ENCODE results near the gene RARS1. TPM values are rescaled to one million over a fixed set of nuclear protein-coding genes. Genes with fewer than 3 reads are reported as not detected.

RARS1 gene
- total and polyA plus RNA-seq, 2 experiments from 2014 or later = 75.1 to 129 TPM

- TF ChIP-seq ETS1 (IDR thresholded peaks at IDR 0.05) = no peak
- TF ChIP-seq EZH2 (IDR thresholded peaks at IDR 0.05; ENCODE audit: low read depth, unreplicated experiment) = no peak
- TF ChIP-seq CREB1 (CRISPR knock-in tag; IDR thresholded peaks at IDR 0.05; ENCODE audit: low read depth) = no peak
- TF ChIP-seq NANOG (IDR thresholded peaks at IDR 0.05; ENCODE audit: borderline replicate concordance) = no peak
- no peak for TF ChIP-seq REST (IDR thresholded peaks at IDR 0.05; ENCODE audit: unreplicated experiment)
- no peak for TF ChIP-seq CTCF (conservative IDR thresholded peaks at IDR 0.05; ENCODE audit: low read depth in 2 of 2)
- no peak for TF ChIP-seq JUNB (IDR thresholded peaks at IDR 0.05; ENCODE audit: unreplicated experiment)
- TF ChIP-seq POLR2AphosphoS5 (IDR thresholded peaks at IDR 0.05; ENCODE audit: low read depth) = no peak
- TF ChIP-seq EZH2phosphoT487 (IDR thresholded peaks at IDR 0.05; ENCODE audit: unreplicated experiment) = no peak
- TF ChIP-seq STAT1 (IDR thresholded peaks at IDR 0.05; ENCODE audit: unreplicated experiment) = no peak
- no peak for TF ChIP-seq ZNF331 (CRISPR knock-in tag; IDR thresholded peaks at IDR 0.05; ENCODE audit: low read depth)
Measured at GRCh38 chr5:168446983-168447619, 39.2 kb upstream of the RARS1 start (continued).

GRCh38 chr5:168447808-168448207 lies 38.5 kb upstream of the RARS1 start:
- no peaks in the 10 kb centered on the region for H3K9me2 ChIP-seq (ENCODE audit: insufficient read depth)
- H3K36me3 Mint-ChIP-seq (ENCODE audit: low read depth) = peaks cover 28% of the 10 kb centered on the region
- no peaks in the 10 kb centered on the region for H3K27me3 ChIP-seq (ENCODE audit: insufficient read depth)
- H3F3A ChIP-seq (replicated peaks; ENCODE audit: low read depth) = no peaks in the 10 kb centered on the region
- H3K27ac Mint-ChIP-seq = peak overlapping the region; percentile 28; the same call in 1 of the 2 replicates
- no peaks in the 10 kb centered on the region for H3K9me3 Mint-ChIP-seq
- H3K4me1 ChIP-seq (ENCODE audit: insufficient read depth) = no peaks in the 10 kb centered on the region
- no peaks in the 10 kb centered on the region for H3K79me2 ChIP-seq (replicated peaks; ENCODE audit: insufficient read depth)
- H3K36me3 ChIP-seq (ENCODE audit: insufficient read depth) = peaks cover 4% of the 10 kb centered on the region; the same call in 1 of the 2 replicates
- no peak for ATAC-seq
- DNase-seq (ENCODE audit: low spot score) = no peak
- H3K4me3 Mint-ChIP-seq = no peak overlapping the region
- no peak overlapping the region for H3K4me3 ChIP-seq
- peaks cover 4% of the 10 kb centered on the region for H3K27me3 Mint-ChIP-seq (ENCODE audit: insufficient read depth, low read depth, poor library complexity)
- no peak overlapping the region for H3K4me2 ChIP-seq
- no peaks in the 10 kb centered on the region for H4K20me1 ChIP-seq (replicated peaks; ENCODE audit: insufficient read depth)
- 0 out of 2 replicates have a peak overlapping the region, but pooled peaks have one; percentile 50 for H3K27ac ChIP-seq (ENCODE audit: low read depth)
- H2AFZ ChIP-seq = no peak overlapping the region
- H3K4me1 Mint-ChIP-seq = no peaks in the 10 kb centered on the region
- TF ChIP-seq REST (IDR thresholded peaks at IDR 0.05; ENCODE audit: unreplicated experiment) (no peak), STAT1 (IDR thresholded peaks at IDR 0.05; ENCODE audit: unreplicated experiment) (no peak), ZNF331 (CRISPR knock-in tag; IDR thresholded peaks at IDR 0.05; ENCODE audit: low read depth) (no peak), ZNF114 (CRISPR knock-in tag; IDR thresholded peaks at IDR 0.05) (no peak), JUNB (IDR thresholded peaks at IDR 0.05; ENCODE audit: unreplicated experiment) (no peak), EZH2phosphoT487 (IDR thresholded peaks at IDR 0.05; ENCODE audit: unreplicated experiment) (no peak), ETS1 (IDR thresholded peaks at IDR 0.05) (no peak), CTCF (conservative IDR thresholded peaks at IDR 0.05; ENCODE audit: low read depth in 2 of 2) (no peak), NANOG (IDR thresholded peaks at IDR 0.05; ENCODE audit: borderline replicate concordance) (no peak)
